Dermis microvascular lymphatic vessel endothelial cell (primary cell): Measurements from ENCODE around the gene OR2B2. TPM values are rescaled to one million over a fixed set of nuclear protein-coding genes. Genes with fewer than 3 reads are reported as not detected.

Experiments
- DNase-seq, 2 donors: peaks; one replicate each; pipeline versions ENCODE4 v3.0.0 to v3.0.0-alpha.2; 2010; ENCODE audit warnings: low read depth in 2 of 2
- total RNA-seq: library from RNA; depleted of rRNA; stranded (reverse); fragments of >200 nt; gene quantifications from 2 replicates; pipeline ENCODE4 v1.2.1, GENCODE V29; 2014

OR2B2 gene
- total RNA-seq, 1 donor from 2014 or later, result not detected

DNA sequence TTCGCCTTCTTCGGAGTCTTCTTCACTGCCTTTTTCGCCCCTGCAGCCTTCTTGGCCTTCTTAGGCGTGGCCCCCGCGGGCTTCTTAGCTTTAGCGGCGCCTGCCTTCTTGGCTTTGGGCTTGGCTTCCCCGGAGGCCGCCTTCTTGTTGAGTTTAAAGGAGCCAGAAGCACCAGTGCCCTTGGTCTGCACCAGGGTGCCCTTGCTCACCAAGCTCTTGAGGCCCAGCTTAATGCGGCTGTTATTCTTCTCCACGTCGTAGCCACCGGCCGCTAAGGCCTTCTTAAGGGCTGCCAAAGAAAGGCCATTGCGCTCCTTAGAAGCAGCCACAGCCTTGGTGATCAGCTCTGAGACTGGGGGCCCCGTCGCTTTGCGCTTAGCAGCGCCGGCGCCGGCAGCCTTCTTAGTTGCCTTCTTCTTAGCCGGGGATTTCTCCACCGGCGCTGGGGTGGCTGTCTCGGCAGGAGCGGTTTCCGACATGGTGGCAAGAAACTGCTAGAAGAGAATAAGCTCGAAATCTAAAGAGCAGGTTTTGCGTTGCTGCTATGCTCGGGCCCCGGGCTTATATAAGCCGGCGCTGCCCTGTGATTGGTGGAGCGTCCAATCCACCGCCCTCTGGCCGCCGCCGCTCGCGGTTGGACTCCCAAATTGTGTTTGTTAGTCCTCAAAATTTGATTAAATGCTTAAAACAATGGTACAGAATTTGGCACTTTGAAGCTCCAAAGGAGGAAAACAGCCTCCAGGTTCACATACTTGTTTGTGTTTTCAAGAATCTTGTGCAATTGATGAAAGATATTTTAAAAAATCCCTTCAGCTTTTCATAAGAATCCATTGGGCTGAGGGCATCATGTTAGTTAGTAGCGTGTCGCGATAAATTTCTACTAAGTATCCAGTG, 44.9 kb downstream of the OR2B2 start:
- peak in 1 of 2 donors; percentile 78 for DNase-seq

- peak; percentile 49 to 77 for DNase-seq
Observed at GRCh38 chr6:27866357-27867050, 45.7 kb downstream of the OR2B2 start.

- DNase-seq, result no peak
Observed at GRCh38 chr6:27865850-27866356, 46.3 kb downstream of the OR2B2 start.

DNA sequence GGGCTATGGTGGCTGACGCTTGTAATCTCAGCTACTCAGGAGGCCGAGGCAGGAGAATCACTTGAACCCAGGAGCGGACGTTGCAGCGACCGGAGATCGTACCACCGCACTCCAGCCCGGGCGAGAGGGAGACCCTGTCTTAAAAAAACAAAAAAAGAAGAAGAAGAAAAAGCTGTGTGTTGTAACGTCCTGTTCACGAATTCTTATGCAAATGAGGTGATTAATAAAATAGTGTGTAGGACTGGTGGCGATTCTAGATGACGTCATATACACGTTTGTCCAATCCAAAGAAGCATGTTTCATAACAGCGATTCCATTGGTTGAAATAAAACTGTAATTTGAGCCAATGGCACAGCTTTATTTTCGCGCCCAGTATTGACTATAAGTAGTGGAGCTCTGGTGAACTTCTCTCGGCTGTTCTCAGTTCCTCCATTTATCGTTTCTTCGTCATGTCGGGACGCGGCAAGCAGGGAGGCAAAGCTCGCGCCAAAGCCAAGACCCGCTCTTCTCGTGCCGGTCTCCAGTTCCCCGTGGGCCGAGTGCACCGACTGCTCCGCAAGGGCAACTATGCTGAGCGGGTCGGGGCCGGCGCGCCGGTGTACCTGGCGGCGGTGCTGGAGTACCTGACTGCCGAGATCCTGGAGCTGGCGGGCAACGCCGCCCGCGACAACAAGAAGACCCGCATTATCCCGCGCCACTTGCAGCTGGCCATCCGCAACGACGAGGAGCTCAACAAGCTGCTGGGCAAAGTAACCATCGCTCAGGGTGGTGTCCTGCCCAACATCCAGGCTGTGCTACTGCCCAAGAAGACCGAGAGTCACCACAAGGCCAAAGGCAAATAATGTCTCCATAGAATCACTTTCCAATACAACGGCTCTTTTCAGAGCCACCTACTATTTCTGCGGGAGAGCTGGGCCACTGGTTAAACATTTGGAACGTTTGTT, 47.0 kb downstream of the OR2B2 start:
- DNase-seq, result peak; percentile 98

DNA sequence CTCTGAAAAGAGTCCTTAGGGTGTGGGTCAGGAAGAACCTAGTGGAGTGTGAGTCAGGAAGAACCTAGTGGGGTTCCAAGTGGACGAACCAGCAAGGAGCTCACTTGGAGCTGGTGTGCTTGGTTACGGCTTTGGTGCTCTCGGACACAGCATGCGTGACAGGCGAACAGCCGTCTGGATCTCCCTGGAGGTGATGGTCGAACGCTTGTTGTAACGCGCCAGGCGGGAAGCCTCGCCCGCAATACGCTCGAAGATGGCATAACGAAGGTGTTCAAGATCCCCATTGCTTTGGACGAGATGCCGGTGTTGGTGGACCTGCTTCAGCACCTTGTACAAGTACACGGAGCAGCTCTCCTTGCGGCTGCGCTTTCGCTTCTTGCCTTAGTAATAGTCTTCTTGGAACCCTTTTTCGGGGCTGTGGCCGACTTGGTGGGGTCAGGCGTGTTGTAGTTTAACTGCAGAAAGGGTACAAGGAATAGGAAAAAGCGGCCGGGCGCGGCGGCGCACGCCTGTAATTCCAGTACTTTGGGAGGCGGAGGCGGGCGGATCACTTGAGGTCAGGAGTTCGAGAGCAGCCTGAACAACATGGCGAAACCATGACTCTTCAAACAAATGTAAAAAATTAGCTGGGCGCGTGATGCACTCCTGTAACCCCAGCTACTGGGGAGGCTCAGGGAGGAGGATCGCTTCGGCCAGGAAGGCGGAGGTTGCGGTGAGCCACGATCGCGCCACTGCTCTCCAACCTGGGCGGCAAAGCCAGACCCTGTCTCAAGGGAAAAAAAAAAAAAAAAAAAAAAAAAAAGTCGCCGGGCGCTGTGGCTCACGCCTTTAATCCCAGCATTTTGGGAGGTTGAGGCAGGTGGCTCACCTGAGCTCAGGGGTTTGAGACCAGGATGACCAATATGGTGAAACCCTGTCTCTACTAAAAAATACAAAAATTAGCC, 48.0 kb downstream of the OR2B2 start:
- peak in 1 of 2 donors; percentile 22 for DNase-seq

GRCh38 chr6:27862396-27863066, 49.7 kb downstream of the OR2B2 start:
- no peak for DNase-seq

DNA sequence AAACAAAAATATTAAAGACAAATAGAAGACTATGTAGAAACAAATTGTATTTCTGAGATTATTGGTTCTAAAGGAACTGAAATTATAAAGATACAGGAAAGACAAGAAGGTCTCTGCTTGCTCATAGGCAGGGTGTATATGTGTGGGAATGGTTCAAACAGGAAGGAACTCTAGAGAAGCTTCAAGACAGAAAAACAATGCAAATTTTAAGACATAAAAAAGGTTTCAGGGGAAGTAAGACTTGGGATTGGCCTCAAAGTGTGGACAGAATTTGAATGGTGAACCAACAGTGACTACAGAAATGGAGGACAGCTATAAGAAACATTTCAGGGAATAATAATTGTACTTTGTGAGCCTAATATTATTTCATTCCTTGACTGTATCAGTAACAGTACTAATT, 50.3 kb downstream of the OR2B2 start:
- no peak for DNase-seq

GRCh38 chr6:27861276-27861840, 50.8 kb downstream of the OR2B2 start:
- DNase-seq, result no peak

Other genes starting within 250 kb of the OR2B2 start
- gene OR2B6, start 44.8 kb upstream of the OR2B2 start, total RNA-seq, result not detected in 2 replicates
- 0.25 and 0.39 TPM in 2 replicates for gene ZNF165, start 168.2 kb upstream of the OR2B2 start, total RNA-seq
- gene ZSCAN16, start 212.2 kb upstream of the OR2B2 start, total RNA-seq, result 10.5 and 12.1 TPM in 2 replicates
- gene ZKSCAN8, start 229.5 kb upstream of the OR2B2 start, total RNA-seq, result 9.6 and 15.2 TPM in 2 replicates